GM18951 (cell line): ENCODE results near the gene MYO1F.

Source experiments
- POLR2A ChIP-seq: IDR thresholded peaks from 4 replicates; pipeline ENCODE4 v1.6.1; 2011; ENCODE audit warnings: mild to moderate bottlenecking; ENCODE audit not compliant: insufficient read length, insufficient read depth; ENCODE audit errors: extremely low read depth
- in situ Hi-C: fragments of 300-500 bp; cut with MboI; formaldehyde crosslinking; loops from one replicate; pipeline ENCODE4 v1.12.0; 2022; ENCODE audit warnings: low sequenced_read_pairs, mixed read lengths, inconsistent platforms; ENCODE audit not compliant: unreplicated experiment

Gene MYO1F

GRCh38 chr19:8610041-8610935 is 33.0 kb upstream of the MYO1F start, which contains the start of gene ADAMTS10:
TSS of gene ADAMTS10 (minus strand) at chr19:8610715. CDS start at chr19:8605710, 5,005 bp downstream.
- TF ChIP-seq POLR2A = no peak
- in situ Hi-C loops = no loop called here

GRCh38 chr19:8609279-8610040 is 32.2 kb upstream of the MYO1F start:
- TF ChIP-seq POLR2A = no peak
- in situ Hi-C loops = no loop called here

- TF ChIP-seq POLR2A = no peak
- in situ Hi-C loops = no loop called here
These were observed 31.7 kb upstream of the MYO1F start for GRCh38 chr19:8608941-8609278.

GRCh38 chr19:8607386-8607785 is 30.1 kb upstream of the MYO1F start:
- in situ Hi-C loops = no loop called here
- no peak for TF ChIP-seq POLR2A

GRCh38 chr19:8605514-8605913 is 28.3 kb upstream of the MYO1F start:
- in situ Hi-C loops = no loop called here
- no peak for TF ChIP-seq POLR2A

GRCh38 chr19:8601796-8602195 is 24.6 kb upstream of the MYO1F start:
- no peak for TF ChIP-seq POLR2A
- in situ Hi-C loops = no loop called here

- in situ Hi-C loops = no loop called here
- TF ChIP-seq POLR2A = no peak
These were observed 23.6 kb upstream of the MYO1F start for GRCh38 chr19:8600816-8601215.

- in situ Hi-C loops = no loop called here
These were observed 22.8 kb upstream of the MYO1F start for GRCh38 chr19:8600064-8600463.

GRCh38 chr19:8596168-8596567 is 18.9 kb upstream of the MYO1F start:
- in situ Hi-C loops = no loop called here
- no peak for TF ChIP-seq POLR2A

More at GRCh38 chr19:8600064-8600463, 22.8 kb upstream of the MYO1F start:
- TF ChIP-seq POLR2A = no peak

GRCh38 chr19:8595651-8596050 is 18.4 kb upstream of the MYO1F start:
- in situ Hi-C loops = no loop called here
- TF ChIP-seq POLR2A = no peak

GRCh38 chr19:8593931-8594330 is 16.7 kb upstream of the MYO1F start:
- in situ Hi-C loops = no loop called here
- TF ChIP-seq POLR2A = no peak

GRCh38 chr19:8592231-8593009 is 15.2 kb upstream of the MYO1F start:
- TF ChIP-seq POLR2A = no peak
- in situ Hi-C loops = no loop called here

GRCh38 chr19:8589177-8589714 is 12.0 kb upstream of the MYO1F start:
- in situ Hi-C loops = no loop called here
- TF ChIP-seq POLR2A = no peak
